ENCODE measurements around the gene ZNF829.

ZNF829 gene

GRCh38 chr19:36915992-36916830 lies at the start of gene ZNF829, which contains the start of gene ZNF568:
Gene ZNF829, minus strand, starts transcription at chr19:36916291. Its CDS starts 1,124 bp downstream, at chr19:36915167.
Gene ZNF568, plus strand, starts transcription at chr19:36916332. Its CDS starts 6,439 bp downstream, at chr19:36922771.
- peak within 1 kb of the TSS; percentile 92 for H3K4me3 ChIP-seq (ENCODE audit: low read length)
- H3K9me3 ChIP-seq (ENCODE audit: control insufficient read depth, low read length): peaks cover 39% of the 10 kb centered on the region
- peaks cover 51% of the 10 kb centered on the region for H3K36me3 ChIP-seq (ENCODE audit: control insufficient read depth, insufficient read depth, low read length, severe bottlenecking)
- peak; percentile 92 for DNase-seq (ENCODE audit: low read depth)
- H3K27me3 ChIP-seq (replicated peaks; ENCODE audit: control insufficient read depth, insufficient read depth, low read length): no peaks in the 10 kb centered on the region
- peaks cover 8% of the 10 kb centered on the region for H3K4me1 ChIP-seq (ENCODE audit: control insufficient read depth, insufficient read depth, low read length)
- H3K9ac ChIP-seq (ENCODE audit: low read length): peak within 1 kb of the TSS; percentile 98

GRCh38 chr19:36963280-36963679 lies 47.2 kb upstream of the ZNF829 start:
- Histone ChIP-seq H3K9me3 (ENCODE audit: control insufficient read depth, low read length) (peaks cover 57% of the 10 kb centered on the region), H3K4me1 (ENCODE audit: control insufficient read depth, insufficient read depth, low read length) (no peaks in the 10 kb centered on the region), H3K4me3 (ENCODE audit: low read length) (no peak overlapping the region), H3K27me3 (replicated peaks; ENCODE audit: control insufficient read depth, insufficient read depth, low read length) (no peaks in the 10 kb centered on the region), H3K36me3 (ENCODE audit: control insufficient read depth, insufficient read depth, low read length, severe bottlenecking) (peaks cover 3% of the 10 kb centered on the region), H3K9ac (ENCODE audit: low read length) (no peak overlapping the region)
- DNase-seq (ENCODE audit: low read depth): no peak

DNA sequence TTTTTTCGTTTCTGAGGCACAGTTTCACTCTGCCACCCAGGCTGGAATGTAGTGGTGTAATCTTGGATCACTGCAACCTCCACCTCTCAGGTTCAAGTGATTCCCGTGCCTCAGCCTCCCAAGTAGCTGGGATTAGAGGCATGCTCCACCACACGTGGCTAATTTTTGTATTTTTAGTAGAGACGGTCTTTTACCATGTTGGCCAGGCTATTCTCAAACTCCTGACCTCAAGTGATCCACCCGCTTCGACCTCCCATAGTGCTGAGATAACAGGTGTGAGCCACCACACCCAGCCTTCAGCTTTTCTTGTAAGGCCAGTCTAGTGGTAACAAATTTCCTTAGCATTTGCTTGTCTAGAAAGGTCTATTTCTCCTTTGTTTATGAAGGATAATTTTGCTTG lies 46.3 kb upstream of the ZNF829 start:
- H3K9me3 ChIP-seq (ENCODE audit: control insufficient read depth, low read length): peaks cover 61% of the 10 kb centered on the region
- no peak overlapping the region for H3K4me3 ChIP-seq (ENCODE audit: low read length)
- H3K9ac ChIP-seq (ENCODE audit: low read length): no peak overlapping the region
- no peaks in the 10 kb centered on the region for H3K27me3 ChIP-seq (replicated peaks; ENCODE audit: control insufficient read depth, insufficient read depth, low read length)
- DNase-seq (ENCODE audit: low read depth): no peak
- H3K4me1 ChIP-seq (ENCODE audit: control insufficient read depth, insufficient read depth, low read length): no peaks in the 10 kb centered on the region
- peaks cover 3% of the 10 kb centered on the region for H3K36me3 ChIP-seq (ENCODE audit: control insufficient read depth, insufficient read depth, low read length, severe bottlenecking)

GRCh38 chr19:36950335-36951119 lies 34.4 kb upstream of the ZNF829 start:
- no peak for DNase-seq (ENCODE audit: low read depth)
- H3K9me3 ChIP-seq (ENCODE audit: control insufficient read depth, low read length): peaks cover 98% of the 10 kb centered on the region

GRCh38 chr19:36939153-36939552 lies 23.1 kb upstream of the ZNF829 start:
- no peaks in the 10 kb centered on the region for H3K27me3 ChIP-seq (replicated peaks; ENCODE audit: control insufficient read depth, insufficient read depth, low read length)
- peak; percentile 4 for DNase-seq (ENCODE audit: low read depth)
- H3K9ac ChIP-seq (ENCODE audit: low read length): no peak overlapping the region
- peak overlapping the region; percentile 55 for H3K4me3 ChIP-seq (ENCODE audit: low read length)
- H3K36me3 ChIP-seq (ENCODE audit: control insufficient read depth, insufficient read depth, low read length, severe bottlenecking): peaks cover 91% of the 10 kb centered on the region
- peaks cover 90% of the 10 kb centered on the region for H3K9me3 ChIP-seq (ENCODE audit: control insufficient read depth, low read length)
- no peaks in the 10 kb centered on the region for H3K4me1 ChIP-seq (ENCODE audit: control insufficient read depth, insufficient read depth, low read length)

More at GRCh38 chr19:36950335-36951119, 34.4 kb upstream of the ZNF829 start:
- Histone ChIP-seq H3K9ac (ENCODE audit: low read length) (no peak overlapping the region), H3K4me1 (ENCODE audit: control insufficient read depth, insufficient read depth, low read length) (no peaks in the 10 kb centered on the region), H3K36me3 (ENCODE audit: control insufficient read depth, insufficient read depth, low read length, severe bottlenecking) (peaks cover 87% of the 10 kb centered on the region), H3K4me3 (ENCODE audit: low read length) (peak overlapping the region; percentile 58), H3K27me3 (replicated peaks; ENCODE audit: control insufficient read depth, insufficient read depth, low read length) (no peaks in the 10 kb centered on the region)

DNA sequence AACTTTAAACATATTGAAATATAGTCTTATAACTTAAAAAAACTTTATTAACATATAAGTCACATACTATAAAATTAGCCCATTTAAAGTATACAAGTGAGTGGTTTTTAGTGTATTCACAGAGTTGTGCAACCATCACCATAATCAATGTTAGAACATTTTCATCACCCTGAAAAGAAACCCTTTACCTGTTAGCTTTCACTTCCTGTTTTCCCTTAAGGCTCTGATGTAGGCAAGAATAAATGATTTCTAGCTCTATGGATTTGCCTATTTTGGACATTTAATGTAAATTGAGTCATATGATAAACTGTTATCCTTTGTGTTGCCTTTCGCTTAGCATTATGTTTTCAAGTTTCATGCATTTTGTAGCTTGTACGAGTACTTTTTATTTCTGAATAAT lies 15.6 kb upstream of the ZNF829 start:
- no peak for DNase-seq (ENCODE audit: low read depth)
- Histone ChIP-seq H3K9me3 (ENCODE audit: control insufficient read depth, low read length) (peaks cover 76% of the 10 kb centered on the region), H3K27me3 (replicated peaks; ENCODE audit: control insufficient read depth, insufficient read depth, low read length) (no peaks in the 10 kb centered on the region), H3K4me3 (ENCODE audit: low read length) (no peak overlapping the region), H3K4me1 (ENCODE audit: control insufficient read depth, insufficient read depth, low read length) (no peaks in the 10 kb centered on the region), H3K36me3 (ENCODE audit: control insufficient read depth, insufficient read depth, low read length, severe bottlenecking) (peaks cover 74% of the 10 kb centered on the region), H3K9ac (ENCODE audit: low read length) (no peak overlapping the region)

GRCh38 chr19:36918090-36918489 lies 2.0 kb upstream of the ZNF829 start:
- Histone ChIP-seq H3K4me1 (ENCODE audit: control insufficient read depth, insufficient read depth, low read length) (peaks cover 8% of the 10 kb centered on the region), H3K4me3 (ENCODE audit: low read length) (no peak overlapping the region), H3K36me3 (ENCODE audit: control insufficient read depth, insufficient read depth, low read length, severe bottlenecking) (peaks cover 50% of the 10 kb centered on the region), H3K27me3 (replicated peaks; ENCODE audit: control insufficient read depth, insufficient read depth, low read length) (no peaks in the 10 kb centered on the region), H3K9me3 (ENCODE audit: control insufficient read depth, low read length) (peaks cover 40% of the 10 kb centered on the region), H3K9ac (ENCODE audit: low read length) (no peak overlapping the region)
- no peak for DNase-seq (ENCODE audit: low read depth)

GRCh38 chr19:36916991-36917390 lies 900 bp upstream of the ZNF829 start:
- H3K27me3 ChIP-seq (replicated peaks; ENCODE audit: control insufficient read depth, insufficient read depth, low read length): no peaks in the 10 kb centered on the region
- H3K36me3 ChIP-seq (ENCODE audit: control insufficient read depth, insufficient read depth, low read length, severe bottlenecking): peaks cover 50% of the 10 kb centered on the region
- peak overlapping the region; percentile 92 for H3K4me3 ChIP-seq (ENCODE audit: low read length)
- peaks cover 8% of the 10 kb centered on the region for H3K4me1 ChIP-seq (ENCODE audit: control insufficient read depth, insufficient read depth, low read length)
- peaks cover 38% of the 10 kb centered on the region for H3K9me3 ChIP-seq (ENCODE audit: control insufficient read depth, low read length)
- H3K9ac ChIP-seq (ENCODE audit: low read length): peak overlapping the region; percentile 98
- no peak for DNase-seq (ENCODE audit: low read depth)

DNA sequence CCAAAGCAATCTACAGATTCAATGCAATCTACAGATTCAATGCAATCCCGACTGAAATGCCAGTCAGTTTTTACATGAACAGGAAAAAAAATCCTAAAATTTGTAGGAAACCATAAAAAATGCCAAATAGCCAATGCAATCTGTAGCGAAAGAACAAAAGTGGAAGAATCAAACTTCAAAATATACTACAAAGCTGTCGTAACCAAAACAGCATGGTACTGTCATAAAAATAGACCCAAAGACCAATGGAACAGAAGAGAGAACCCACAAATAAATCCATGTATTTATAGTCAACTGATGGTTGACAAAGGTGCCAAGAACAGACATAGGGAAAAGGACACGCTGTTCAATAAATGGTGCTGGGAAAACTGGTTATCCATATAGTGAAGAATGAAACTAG lies 17.7 kb downstream of the ZNF829 start:
- no peaks in the 10 kb centered on the region for H3K4me1 ChIP-seq (ENCODE audit: control insufficient read depth, insufficient read depth, low read length)
- H3K36me3 ChIP-seq (ENCODE audit: control insufficient read depth, insufficient read depth, low read length, severe bottlenecking): peaks cover 95% of the 10 kb centered on the region

DNA sequence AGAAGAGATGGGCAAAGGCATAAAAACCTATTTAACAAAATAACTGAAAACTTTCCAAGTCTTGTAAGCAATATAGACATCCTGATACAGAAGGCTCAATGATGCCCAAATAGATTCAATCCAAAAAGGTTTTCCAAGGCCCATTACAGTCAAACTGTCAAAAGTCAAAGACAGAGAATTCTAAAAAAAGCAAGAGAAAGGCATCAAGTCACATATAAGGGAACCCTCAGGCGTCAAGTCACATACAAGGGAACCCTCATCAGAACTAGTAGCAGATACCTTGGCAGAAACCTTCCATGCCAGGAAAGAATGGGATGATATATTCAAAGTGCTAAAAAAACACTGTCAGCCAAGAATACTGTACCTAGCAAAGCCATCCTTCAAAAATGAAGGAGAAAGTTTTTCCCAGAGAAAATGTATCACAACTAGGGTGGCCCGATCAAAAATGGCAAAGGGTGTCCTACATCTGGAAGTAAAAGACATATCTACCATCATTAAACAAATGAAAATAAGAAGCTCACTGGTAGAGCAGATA lies 21.2 kb downstream of the ZNF829 start:
- no peaks in the 10 kb centered on the region for H3K27me3 ChIP-seq (replicated peaks; ENCODE audit: control insufficient read depth, insufficient read depth, low read length)
- peaks cover 96% of the 10 kb centered on the region for H3K36me3 ChIP-seq (ENCODE audit: control insufficient read depth, insufficient read depth, low read length, severe bottlenecking)

More for the DNA sequence above, 17.7 kb downstream of the ZNF829 start:
- DNase-seq (ENCODE audit: low read depth): no peak
- no peaks in the 10 kb centered on the region for H3K27me3 ChIP-seq (replicated peaks; ENCODE audit: control insufficient read depth, insufficient read depth, low read length)
- peaks cover 98% of the 10 kb centered on the region for H3K9me3 ChIP-seq (ENCODE audit: control insufficient read depth, low read length)
- no peak overlapping the region for H3K9ac ChIP-seq (ENCODE audit: low read length)
- peak overlapping the region; percentile 62 for H3K4me3 ChIP-seq (ENCODE audit: low read length)

GRCh38 chr19:36891768-36892357 lies 24.2 kb downstream of the ZNF829 start:
- H3K9me3 ChIP-seq (ENCODE audit: control insufficient read depth, low read length): peaks cover 99% of the 10 kb centered on the region
- H3K27me3 ChIP-seq (replicated peaks; ENCODE audit: control insufficient read depth, insufficient read depth, low read length): no peaks in the 10 kb centered on the region
- DNase-seq (ENCODE audit: low read depth): no peak
- H3K9ac ChIP-seq (ENCODE audit: low read length): no peak overlapping the region
- H3K4me3 ChIP-seq (ENCODE audit: low read length): peak overlapping the region; percentile 81
- H3K4me1 ChIP-seq (ENCODE audit: control insufficient read depth, insufficient read depth, low read length): no peaks in the 10 kb centered on the region
- peaks cover 84% of the 10 kb centered on the region for H3K36me3 ChIP-seq (ENCODE audit: control insufficient read depth, insufficient read depth, low read length, severe bottlenecking)

More for the DNA sequence above, 21.2 kb downstream of the ZNF829 start:
- Histone ChIP-seq H3K9ac (ENCODE audit: low read length) (no peak overlapping the region), H3K9me3 (ENCODE audit: control insufficient read depth, low read length) (peaks cover 99% of the 10 kb centered on the region), H3K4me1 (ENCODE audit: control insufficient read depth, insufficient read depth, low read length) (no peaks in the 10 kb centered on the region), H3K4me3 (ENCODE audit: low read length) (peak overlapping the region; percentile 81)
- no peak for DNase-seq (ENCODE audit: low read depth)

Measured in adipocyte (in vitro differentiated cells).